HG02588 (cell line): Measurements from ENCODE around the gene OAS1.

Source experiments
- ATAC-seq: cut with Tn5 transposase; IDR thresholded peaks from one replicate; pipeline ENCODE4 v1.9.1; 2021; ENCODE audit warnings: mild to moderate bottlenecking, moderate library complexity; ENCODE audit not compliant: unreplicated experiment

Gene OAS1

DNA sequence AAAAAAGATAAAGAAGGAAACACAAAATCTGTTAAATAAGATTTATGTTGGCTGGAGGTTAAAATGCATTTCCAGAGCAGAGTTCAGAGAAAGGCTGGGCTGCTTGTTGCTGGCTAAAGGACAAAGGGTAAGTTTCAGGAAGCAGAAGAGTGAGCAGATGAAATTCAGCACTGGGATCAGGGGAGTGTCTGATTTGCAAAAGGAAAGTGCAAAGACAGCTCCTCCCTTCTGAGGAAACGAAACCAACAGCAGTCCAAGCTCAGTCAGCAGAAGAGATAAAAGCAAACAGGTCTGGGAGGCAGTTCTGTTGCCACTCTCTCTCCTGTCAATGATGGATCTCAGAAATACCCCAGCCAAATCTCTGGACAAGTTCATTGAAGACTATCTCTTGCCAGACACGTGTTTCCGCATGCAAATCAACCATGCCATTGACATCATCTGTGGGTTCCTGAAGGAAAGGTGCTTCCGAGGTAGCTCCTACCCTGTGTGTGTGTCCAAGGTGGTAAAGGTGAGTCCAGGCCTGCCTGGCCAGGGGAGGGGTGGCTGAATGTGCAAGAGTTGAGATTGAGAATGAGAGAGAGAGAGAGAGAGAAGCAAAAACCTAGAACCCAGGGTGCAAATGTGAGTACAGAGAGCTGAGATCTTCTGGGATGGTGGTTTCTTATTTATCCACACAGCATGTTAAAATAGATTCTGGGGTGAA is at the start of gene OAS1:
Gene OAS1, plus strand, starts transcription at position 251 of the 703 bp plus-strand sequence. Its CDS starts 78 bp downstream, at position 329.
- ATAC-seq = peak; percentile 74

DNA sequence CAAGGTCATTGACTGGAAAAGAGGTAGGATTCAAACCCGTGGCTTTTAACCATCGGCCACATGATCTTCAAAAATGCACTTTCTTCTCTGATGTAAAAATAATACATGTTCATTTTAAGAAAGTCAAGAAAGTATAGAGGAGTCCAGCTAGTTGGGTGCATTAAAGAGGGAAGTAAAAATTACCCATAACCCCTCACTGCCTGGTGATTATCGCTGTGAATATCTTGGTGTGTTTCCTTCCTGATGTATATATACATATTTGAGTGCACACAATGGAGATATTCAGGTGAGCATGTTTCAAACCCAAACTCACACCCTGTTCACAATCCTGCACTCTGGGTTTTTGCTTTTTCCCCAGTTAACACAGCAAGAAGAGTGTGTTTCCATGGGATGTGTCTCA is 47.5 kb upstream of the OAS1 start:
- no peak for ATAC-seq

DNA sequence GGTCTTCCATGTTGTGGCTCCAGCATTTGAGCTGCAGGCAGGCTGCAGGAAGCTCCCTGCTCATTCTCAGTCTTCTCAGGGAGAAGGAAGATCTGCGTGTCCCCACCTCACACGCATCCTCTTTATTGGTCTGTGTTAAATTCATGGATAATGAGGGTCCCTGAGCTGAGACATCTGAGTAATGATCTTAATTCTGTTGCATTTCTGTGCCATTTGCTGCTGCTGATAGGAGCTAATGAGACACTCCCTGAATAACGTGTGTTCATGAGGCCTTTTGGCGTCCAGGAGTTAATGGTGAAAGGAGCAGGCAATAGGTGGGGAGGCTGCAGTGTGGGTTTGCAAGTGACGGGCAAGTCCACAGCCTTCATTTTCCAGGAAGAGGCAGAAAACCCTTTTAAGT is 46.6 kb upstream of the OAS1 start:
- no peak for ATAC-seq

DNA sequence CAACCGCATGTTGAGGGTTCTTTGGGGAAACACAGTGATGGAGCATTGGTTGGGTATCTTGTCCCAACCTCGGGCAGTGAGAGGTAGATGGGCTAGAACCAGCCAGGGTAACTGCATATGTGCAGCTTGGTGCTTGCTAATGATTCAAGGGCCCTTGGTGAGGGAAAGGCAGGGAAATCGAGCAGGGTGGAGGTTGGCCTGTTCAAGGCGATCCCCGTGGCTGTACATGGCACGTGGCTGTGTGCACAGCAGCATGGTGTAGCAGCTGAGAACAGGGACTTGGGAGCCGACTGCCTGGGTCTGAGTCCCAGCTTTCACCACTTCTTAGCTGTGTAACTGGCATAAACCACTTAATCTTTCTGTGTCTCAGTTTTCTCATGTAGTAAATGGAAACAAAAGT is 45.5 kb upstream of the OAS1 start:
- no peak for ATAC-seq

DNA sequence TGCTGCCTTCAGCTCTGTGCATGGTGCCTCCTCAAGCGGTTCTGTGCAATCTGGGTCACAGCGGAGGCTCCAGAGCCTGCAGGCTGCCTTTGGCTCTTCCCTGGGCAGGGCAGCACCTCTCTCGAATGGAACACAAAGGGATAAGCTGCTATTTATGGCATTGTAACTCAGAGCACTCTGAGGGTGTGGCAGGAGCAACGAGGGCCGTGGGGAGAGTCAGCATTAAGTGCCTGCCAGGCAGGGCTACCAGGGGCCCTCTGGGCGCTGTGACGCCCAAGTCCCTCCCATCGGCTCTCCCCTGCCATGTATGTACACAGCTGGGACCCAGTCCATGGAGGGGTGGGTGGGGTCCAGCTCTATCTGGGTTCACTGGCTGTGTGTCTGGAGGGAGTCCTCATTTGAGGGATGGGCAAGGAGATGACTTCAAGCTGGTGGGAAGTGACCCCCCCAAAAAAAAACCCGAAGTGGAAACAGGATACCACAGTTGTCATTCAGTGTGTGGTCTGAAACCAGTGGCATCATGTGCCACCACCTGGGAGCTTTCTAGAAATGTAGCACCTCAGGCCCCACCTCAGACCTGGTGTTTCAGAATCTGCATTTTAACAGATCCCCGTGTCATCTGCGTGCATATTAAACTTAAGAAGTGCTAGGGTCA is 44.0 kb upstream of the OAS1 start:
- ATAC-seq = no peak

DNA sequence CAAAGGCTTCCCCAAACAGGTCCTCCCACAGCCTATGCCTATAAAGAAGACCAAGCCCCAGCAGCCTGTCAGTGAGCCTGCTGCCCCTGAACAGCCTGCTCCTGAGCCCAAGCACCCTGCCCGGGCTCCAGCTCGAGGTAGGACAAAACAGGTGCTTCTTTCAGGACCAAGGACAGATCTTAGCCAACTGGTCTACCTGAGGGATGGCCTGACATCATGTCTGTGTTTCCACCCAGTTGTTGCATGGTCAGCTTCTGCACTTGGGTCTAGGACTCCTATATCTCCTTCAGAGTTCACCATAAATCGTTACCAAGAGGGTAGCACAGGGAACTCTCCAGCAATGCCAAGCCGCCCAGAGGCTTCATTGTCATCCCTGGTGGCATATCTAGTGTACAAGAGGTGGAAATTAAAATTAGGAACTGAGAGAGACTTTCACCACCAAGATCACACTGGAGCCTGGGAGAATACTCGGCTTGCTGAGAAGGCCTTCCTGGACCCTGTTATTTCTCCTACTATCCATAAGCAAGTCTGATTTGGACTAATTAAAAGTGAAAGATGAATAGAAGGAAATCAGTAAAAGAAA is 38.2 kb upstream of the OAS1 start:
- no peak for ATAC-seq

DNA sequence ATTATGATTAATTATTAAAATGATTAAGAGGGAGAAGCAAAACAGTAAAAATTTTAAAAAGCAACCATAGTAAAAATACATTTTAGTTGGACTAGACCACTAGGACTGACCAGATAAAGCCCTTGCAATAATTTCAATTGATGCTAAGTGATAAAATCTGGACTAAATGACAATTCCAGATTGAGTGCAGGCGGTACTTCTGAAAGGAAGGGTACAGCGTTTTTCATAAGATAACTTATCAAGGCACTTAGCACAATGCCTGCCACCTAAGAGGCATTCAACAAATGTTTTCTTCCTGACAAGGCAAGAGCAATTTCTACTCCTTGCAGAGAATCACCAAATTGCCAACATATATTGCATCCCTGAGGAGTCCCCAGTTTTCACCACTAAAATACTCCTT is 37.7 kb upstream of the OAS1 start:
- ATAC-seq = no peak

DNA sequence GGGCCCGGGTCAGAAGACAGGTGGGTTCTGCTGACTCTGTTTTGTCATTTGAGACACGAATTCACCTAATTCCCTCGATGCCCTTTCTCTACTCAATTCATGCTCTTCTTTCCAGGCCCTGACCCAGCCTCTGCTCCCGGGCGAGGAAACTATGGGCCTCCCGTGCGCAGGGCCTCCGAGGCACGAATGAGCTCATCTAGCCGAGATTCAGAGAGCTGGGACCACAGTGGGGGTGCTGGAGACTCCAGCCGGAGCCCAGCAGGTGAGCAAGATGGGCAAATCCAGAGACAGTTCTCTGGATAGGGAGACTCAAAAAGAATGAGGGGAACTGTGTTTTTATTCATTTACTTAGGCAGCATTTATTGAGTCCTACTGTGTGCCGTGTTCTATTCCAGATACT is 37.0 kb upstream of the OAS1 start:
- no peak for ATAC-seq

DNA sequence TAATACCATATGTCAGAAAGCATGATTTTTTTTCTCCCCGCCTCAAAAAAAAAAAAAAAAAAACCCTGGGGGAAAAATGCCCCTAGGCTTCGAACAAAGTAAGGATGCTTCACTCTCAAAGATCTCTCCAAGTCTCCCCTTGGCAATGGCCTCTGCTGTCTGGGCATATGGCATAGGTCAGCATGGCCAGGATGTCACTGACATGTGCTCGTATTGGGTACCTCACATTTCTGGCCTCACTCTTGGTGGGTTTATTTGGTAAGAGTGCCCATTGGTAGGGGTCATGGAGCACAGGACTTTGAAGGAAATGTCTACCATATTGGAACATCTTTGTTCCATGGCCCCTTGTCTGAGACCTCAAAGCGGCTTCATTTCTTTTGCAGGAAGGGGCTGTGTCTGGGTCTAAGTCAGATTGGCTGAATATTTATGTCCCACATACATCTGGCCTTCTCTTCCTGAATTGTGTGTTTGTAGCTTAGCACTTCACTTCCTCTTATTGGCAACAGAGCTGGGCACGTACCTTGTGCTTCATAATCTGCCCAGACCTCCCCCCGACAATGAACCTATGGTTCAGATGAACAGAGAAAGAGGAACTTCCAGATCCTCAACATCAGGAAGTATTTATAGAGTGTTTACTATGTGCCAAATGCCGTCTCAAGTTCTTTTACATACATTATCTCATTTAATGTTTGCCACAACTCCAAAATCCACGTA is 36.3 kb upstream of the OAS1 start:
- ATAC-seq = no peak

DNA sequence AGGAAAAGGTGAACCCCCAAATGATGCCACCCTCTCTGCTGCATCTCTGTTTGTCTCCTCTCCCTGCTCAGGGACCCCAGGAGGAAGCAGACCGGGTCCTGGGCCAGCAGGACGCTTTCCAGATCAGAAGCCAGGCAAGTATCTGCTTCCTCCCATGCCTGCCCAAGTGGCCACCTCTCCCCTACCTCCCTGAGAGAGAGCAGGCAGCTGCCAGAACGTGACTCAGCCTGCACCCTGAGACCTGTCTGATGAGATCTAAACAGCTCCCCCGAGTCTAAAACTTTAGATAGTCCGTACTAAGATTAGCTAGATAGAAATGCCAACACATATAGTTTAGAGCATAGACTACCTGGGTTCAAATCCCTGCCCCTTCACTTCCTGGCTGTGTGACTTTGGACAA is 31.2 kb upstream of the OAS1 start:
- ATAC-seq = no peak

DNA sequence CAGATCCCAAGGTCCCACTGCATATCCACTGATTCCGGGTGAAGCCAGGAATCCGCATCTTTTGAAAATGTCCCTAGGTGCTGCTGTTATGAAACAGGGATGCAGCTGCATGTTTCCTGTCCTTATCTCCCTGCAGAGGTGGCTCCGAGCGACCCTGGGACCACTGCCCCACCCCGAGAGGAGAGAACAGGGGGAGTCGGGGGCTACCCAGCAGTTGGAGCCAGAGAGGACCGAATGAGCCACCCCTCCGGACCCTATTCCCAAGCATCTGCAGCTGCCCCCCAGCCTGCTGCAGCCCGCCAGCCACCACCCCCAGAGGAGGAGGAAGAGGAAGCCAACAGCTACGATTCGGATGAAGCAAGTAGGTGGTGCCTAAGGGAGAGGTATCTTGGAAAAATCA is 30.3 kb upstream of the OAS1 start:
- ATAC-seq = no peak

DNA sequence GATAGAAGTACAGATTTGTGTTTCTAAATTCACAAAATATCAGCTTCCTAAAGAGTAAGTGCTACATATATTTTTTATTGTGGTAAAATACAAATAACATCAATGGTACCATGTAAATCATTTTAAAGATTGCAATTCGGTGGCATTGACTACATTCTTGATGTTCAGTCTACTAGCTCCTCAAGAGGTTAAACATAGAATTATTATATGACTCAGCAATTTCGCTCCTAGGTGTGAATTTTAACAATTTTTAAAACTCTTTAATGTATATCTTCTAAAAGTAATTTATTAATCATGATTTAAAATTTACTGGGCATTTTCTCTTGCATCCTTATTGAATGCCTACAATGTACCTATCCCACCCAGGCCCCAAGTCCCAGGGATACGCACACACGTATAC is 29.8 kb upstream of the OAS1 start:
- no peak for ATAC-seq

DNA sequence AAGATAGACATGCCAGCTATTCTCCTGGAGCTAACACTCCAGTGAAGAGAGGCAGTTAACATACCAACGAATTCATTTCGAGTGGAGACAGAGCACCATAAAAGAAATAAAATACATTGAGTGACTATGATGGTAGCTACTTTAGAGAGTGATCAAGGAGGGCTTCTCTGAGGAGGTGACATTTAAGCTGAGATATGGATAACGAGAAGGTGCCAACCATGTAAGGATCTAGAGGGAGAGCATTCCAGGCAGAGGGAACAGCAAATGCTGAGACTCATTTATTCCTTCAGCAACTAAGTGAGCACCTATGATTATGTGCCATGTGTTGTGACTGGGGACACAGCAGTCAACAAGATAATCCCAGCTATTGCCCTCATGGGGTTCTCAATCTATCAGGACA is 28.3 kb upstream of the OAS1 start:
- no peak for ATAC-seq

DNA sequence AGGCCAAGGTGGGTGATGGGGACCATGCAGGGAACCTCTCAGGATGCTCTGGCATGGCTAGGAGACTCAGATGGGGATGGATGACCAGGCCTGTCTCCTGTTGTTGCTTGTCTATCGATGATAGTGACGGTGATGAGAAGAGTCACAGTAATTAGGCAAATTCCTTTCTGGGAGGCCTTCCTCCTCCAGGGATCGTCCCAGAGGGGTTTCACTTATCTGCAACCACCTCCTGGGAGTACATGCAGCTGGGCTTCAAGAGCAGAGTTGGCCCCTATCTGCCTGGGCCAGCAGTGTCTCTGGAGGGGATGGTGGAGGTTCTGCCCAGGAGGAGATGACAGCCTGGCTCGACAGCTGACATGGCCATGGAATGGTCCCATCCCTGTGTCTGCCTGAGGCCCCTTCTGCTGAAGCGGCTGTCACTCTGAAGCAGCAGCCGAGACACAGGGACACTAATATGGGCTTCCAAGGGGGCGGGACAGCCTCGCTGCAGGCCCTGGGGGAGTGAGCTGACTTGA is 27.5 kb upstream of the OAS1 start:
- ATAC-seq = no peak

DNA sequence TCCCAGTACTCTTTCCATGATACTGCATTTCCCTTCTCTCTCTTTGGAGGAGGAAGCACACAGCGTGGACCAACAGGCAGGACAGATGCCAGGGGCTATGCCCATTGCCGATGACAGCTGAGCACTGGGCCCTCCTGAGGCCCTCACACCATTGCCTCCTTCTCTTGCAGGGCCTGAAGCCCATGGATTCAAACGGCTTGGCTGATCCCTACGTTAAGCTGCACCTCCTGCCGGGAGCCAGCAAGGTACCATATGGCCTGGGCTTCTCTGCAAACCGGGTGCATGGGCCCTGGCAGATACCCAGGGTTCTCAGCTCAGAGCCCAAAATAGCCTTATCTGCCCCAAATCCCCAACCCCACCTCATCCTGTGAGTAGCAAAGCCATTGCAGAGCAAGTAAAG is 25.2 kb upstream of the OAS1 start:
- no peak for ATAC-seq

DNA sequence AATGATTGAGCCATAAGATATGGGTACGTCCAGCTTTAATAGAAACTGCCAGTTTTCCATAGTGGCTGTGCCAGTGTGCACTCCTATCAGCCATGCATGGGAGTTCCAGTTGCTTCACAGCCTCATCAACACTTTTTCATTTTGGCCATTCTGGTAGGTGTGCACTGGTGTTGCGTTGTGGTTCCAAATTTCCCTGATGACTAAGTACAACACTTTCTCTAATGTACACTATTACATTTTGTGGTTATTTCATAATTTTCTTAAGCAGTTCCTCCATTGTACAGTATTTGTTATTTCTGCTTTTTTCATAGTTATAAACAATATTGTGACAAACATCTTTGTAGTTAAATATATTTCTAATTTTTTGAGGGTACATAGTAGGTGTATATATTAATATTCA is 21.5 kb upstream of the OAS1 start:
- no peak for ATAC-seq

DNA sequence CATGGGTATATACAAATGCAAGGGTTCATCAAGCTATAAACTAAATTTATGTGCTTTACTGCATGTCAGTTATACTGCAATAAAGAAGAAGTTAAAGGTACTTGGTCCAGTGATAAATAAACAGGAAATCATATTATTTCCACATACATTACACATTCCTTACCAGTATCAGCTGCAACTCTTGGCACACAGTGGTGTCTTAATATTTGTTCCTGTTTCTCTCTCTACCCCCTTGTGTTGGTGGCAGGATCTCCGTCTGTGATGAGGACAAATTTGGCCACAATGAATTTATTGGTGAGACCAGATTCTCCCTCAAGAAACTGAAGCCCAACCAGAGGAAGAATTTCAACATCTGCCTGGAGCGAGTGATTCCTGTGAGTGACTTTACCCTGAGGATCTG is 19.2 kb upstream of the OAS1 start:
- ATAC-seq = no peak

DNA sequence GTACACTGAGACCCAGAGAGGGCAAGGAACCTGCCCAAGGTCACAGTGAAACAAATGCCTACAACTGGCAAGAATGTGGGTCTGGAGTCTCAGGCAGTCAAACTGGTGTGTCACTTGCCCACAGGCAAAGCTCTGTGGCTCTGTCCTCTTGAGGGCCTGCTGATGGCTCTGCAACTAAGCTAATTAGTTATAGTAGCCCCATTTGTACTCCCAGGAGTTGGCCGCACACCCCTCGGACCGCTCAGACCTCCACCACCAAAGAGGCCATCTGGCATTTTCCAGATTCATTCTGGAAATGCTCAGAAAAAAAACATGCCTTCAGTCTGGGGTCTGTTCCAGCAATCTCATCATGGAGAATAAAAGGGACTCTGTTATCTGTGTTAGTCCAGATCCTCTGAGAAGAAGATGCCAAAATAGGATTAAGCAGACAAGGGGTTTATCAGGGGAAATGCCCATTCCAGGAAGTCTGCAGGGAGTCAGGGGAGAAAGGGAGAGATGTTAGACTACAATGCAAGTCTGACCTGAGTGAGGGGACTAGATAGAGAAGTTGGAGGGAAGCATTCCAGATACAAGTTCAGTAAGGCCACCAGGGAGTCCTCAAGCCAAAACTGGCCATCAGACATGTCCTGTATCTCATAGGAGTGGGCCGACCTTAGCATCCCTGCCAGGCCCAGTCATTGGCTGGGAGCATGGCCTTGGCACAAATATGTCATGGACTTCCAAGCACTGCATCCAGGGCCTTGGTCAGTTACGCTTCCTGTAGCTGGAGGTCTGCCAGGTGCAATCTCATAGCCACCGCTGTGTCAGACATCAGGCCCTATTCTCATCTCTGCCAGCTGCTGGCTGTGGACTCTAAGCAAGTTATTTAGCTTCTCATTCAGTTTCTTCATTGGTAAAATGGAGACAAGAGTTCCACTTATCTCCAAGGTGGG is 15.4 kb upstream of the OAS1 start:
- no peak for ATAC-seq

DNA sequence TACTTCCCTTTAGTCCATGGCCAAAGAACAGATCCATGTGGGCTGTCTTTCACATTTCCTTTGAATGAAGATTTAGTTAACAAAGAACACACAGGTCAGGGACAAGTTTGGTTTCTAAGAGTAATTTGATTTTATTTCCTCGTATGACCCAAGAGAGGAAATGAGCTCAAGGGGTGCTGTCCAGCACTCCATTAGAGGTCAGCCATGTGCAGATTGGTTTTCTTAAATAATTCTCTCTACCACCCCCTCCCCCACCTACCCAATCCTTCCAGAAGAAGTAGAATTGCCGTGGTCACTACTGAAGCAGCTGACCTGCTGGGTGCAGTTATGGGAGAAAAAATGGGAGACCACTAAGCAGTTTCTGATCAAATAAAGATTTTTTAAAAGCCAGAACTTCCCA is 13.9 kb upstream of the OAS1 start:
- no peak for ATAC-seq

DNA sequence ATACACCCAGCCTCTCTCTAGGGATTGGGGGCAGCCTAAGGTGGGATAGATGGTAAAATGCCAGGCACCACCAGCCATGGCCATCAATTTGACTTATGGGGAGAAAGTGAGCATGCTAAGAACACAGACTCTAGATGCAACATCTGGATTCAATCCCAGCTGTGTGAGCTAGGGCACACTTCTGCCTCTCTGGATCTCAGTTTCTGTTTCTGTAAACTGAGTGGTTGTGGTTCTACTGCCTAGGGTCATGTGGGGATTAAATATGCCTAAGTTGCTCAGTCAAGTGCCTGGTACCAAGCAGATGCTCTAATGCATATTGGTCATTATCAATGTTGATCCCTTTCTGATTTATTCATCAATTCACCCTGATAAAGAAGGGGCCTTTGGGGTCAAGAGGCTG is 12.6 kb upstream of the OAS1 start:
- peak; percentile 57 for ATAC-seq

DNA sequence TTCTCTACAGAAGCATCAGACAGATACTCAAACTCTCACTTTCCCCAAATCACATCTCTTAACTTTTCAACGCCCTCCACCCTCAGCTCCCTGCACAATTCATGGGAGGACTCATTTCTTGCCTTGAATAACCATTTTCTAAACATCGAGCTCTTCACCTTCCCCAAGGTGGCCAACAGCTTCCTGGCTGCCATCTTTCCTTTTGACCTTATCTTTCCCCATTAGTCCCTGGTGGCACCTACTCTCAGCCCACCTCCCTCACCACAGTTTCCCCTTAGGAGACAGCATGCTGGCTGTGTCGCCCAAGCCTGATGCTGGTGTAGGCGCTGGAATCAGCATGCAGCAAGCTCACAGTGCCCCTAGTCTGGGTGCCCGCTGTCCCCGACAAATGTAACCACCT is 8.4 kb upstream of the OAS1 start:
- no peak for ATAC-seq
